Activated T-helper 1 cell treated with anti-CD3 and anti-CD28 coated beads, Interleukin-2, amount 50 U/mL, for 16 hours (primary cell): Measurements from ENCODE around the gene C18orf63.

ENCODE experiments used
- DNase-seq, 2 donors: peaks; one replicate each; pipeline ENCODE4 v3.0.0-alpha.2; 2020; ENCODE audit warnings: low read depth in 1 of 2, low spot score in 1 of 2

The C18orf63 gene

GRCh38 chr18:74407888-74408287 lies 92.2 kb downstream of the C18orf63 start:
- no peak for DNase-seq
